Endometrial microvascular endothelial cells (primary cell): ENCODE data around the gene SLC39A12. TPM values are rescaled to one million over a fixed set of nuclear protein-coding genes. Genes with fewer than 3 reads are reported as not detected.
"Not testable (repeated sequence)": the region's sequence is repeated elsewhere in the genome, so short reads cannot be mapped to it uniquely, and the experiment has no call there.

Source experiments
- in situ Hi-C: cut with HindIII; loops from 2 replicates; pipeline ENCODE4 v1.10.0; 2017; ENCODE audit warnings: low sequenced_read_pairs, low pct_unique_long_range_greater_than_20kb; ENCODE audit errors: inconsistent ontology term
- total RNA-seq: library from RNA; depleted of rRNA; stranded (reverse); fragments of >200 nt; gene quantifications from one replicate; pipeline ENCODE4 v1.2.3, GENCODE V29; 2015; ENCODE audit errors: inconsistent ontology term

SLC39A12 gene
- not detected for total RNA-seq

- in situ Hi-C loops: no loop called here
Measured at GRCh38 chr10:17951868-17952371, at the start of gene SLC39A12. Gene SLC39A12 (plus strand): TSS chr10:17951918. CDS start chr10:17953277, 1,359 bp downstream.

GRCh38 chr10:17904564-17904963 is 47.2 kb upstream of the SLC39A12 start:
- in situ Hi-C loops: no loop called here

- in situ Hi-C loops: no loop called here
Measured at GRCh38 chr10:17905491-17905890, 46.2 kb upstream of the SLC39A12 start.

- in situ Hi-C loops: no loop called here
Measured at GRCh38 chr10:17906002-17906401, 45.7 kb upstream of the SLC39A12 start.

GRCh38 chr10:17907641-17908040 is 44.1 kb upstream of the SLC39A12 start:
- in situ Hi-C loops: no loop called here

GRCh38 chr10:17910125-17910789 is 41.5 kb upstream of the SLC39A12 start:
- in situ Hi-C loops: no loop called here

- in situ Hi-C loops: no loop called here
Measured at GRCh38 chr10:17912754-17913153, 39.0 kb upstream of the SLC39A12 start.

- in situ Hi-C loops: no loop called here
Measured at GRCh38 chr10:17913604-17914003, 38.1 kb upstream of the SLC39A12 start.

- in situ Hi-C loops: no loop called here
Measured at GRCh38 chr10:17914169-17915045, 37.3 kb upstream of the SLC39A12 start.

- in situ Hi-C loops: no loop called here
Measured at GRCh38 chr10:17915181-17915580, 36.5 kb upstream of the SLC39A12 start.

- in situ Hi-C loops: no loop called here
Measured at GRCh38 chr10:17918187-17918903, 33.4 kb upstream of the SLC39A12 start.

- in situ Hi-C loops: no loop called here
Measured at GRCh38 chr10:17921378-17921777, 30.3 kb upstream of the SLC39A12 start.

- in situ Hi-C loops: no loop called here
Measured at GRCh38 chr10:17923728-17924127, 28.0 kb upstream of the SLC39A12 start.

GRCh38 chr10:17943033-17943745 is 8.5 kb upstream of the SLC39A12 start:
- in situ Hi-C loops: no loop called here

GRCh38 chr10:17950269-17950668 is 1.4 kb upstream of the SLC39A12 start:
- in situ Hi-C loops: not testable (repeated sequence)

- in situ Hi-C loops: no loop called here
Measured at GRCh38 chr10:17950726-17951125, 992 bp upstream of the SLC39A12 start.

- in situ Hi-C loops: not testable (repeated sequence)
Measured at GRCh38 chr10:17954372-17954771, 2.7 kb downstream of the SLC39A12 start.

GRCh38 chr10:17954861-17955260 is 3.1 kb downstream of the SLC39A12 start:
- in situ Hi-C loops: no loop called here

GRCh38 chr10:17958049-17958448 is 6.3 kb downstream of the SLC39A12 start:
- in situ Hi-C loops: no loop called here
